A673 (cell line): ENCODE results near the gene MVP. TPM values are rescaled to one million over a fixed set of nuclear protein-coding genes. Genes with fewer than 3 reads are reported as not detected.
"Not testable (repeated sequence)": the region's sequence is repeated elsewhere in the genome, so short reads cannot be mapped to it uniquely, and the experiment has no call there.

ENCODE experiments used
- BruUV-seq: library from RNA; stranded (reverse); fragments of 400-500 nt; replicated peaks from 2 replicates; lab custom pipeline; 2021; lab: Mats Ljungman, UMichigan
- CTCF ChIA-PET: fragments of 300-600 bp; sonication (Branson Sonifier 250); formaldehyde crosslinking; loops from one replicate; lab custom pipeline; 2022; ENCODE audit warnings: antibody characterized with exemption; lab: Charles Lee
- POLR2A ChIA-PET: fragments of 300-600 bp; sonication (Branson Sonifier 250); formaldehyde crosslinking; loops from one replicate; lab custom pipeline; 2022; ENCODE audit warnings: antibody characterized with exemption; ENCODE audit not compliant: low non-redundant PET; lab: Charles Lee
- DNase-seq: peaks from one replicate; pipeline ENCODE4 v3.0.0-alpha.2; 2015; ENCODE audit warnings: low spot score
- H3K27ac ChIP-seq: fragments of 200-600 bp; sonication (generic); 2 replicates; pipeline ENCODE4 v1.5.1; 2016; ENCODE audit warnings: mixed run types, low read depth, mild to moderate bottlenecking, mixed read lengths, antibody characterized with exemption, low read length; ENCODE audit not compliant: poor library complexity, severe bottlenecking
- H3K27me3 ChIP-seq: fragments of 200-600 bp; sonication (generic); replicated peaks from 2 replicates; pipeline ENCODE4 v1.6.1; 2017; ENCODE audit warnings: mixed run types, low read depth, mild to moderate bottlenecking, mixed read lengths, antibody characterized with exemption, low read length; ENCODE audit not compliant: insufficient read depth, poor library complexity
- H3K36me3 ChIP-seq: fragments of 200-600 bp; sonication (generic); 2 replicates; pipeline ENCODE4 v1.6.1; 2016; ENCODE audit warnings: mixed run types, mild to moderate bottlenecking, mixed read lengths, antibody characterized with exemption, low read length; ENCODE audit not compliant: insufficient read depth, poor library complexity, severe bottlenecking
- H3K4me1 ChIP-seq: fragments of 200-600 bp; sonication (generic); 2 replicates; pipeline ENCODE4 v1.6.1; 2017; ENCODE audit warnings: mixed run types, mild to moderate bottlenecking, mixed read lengths, antibody characterized with exemption, low read length; ENCODE audit not compliant: insufficient read depth, poor library complexity, severe bottlenecking
- H3K4me3 ChIP-seq: fragments of 200-600 bp; sonication (generic); 2 replicates; pipeline ENCODE4 v1.5.1; 2016; ENCODE audit warnings: low read depth, mixed run types, mild to moderate bottlenecking, mixed read lengths, low read length; ENCODE audit not compliant: poor library complexity, severe bottlenecking
- H3K9me3 ChIP-seq: fragments of 200-600 bp; sonication (generic); 2 replicates; pipeline ENCODE4 v1.6.1; 2016; ENCODE audit warnings: mixed run types, low read depth, mild to moderate bottlenecking, mixed read lengths, antibody characterized with exemption, low read length; ENCODE audit not compliant: poor library complexity, severe bottlenecking
- CTCF ChIP-seq: fragments of 300-800, 200-600 bp; sonication (generic); conservative IDR thresholded peaks from 2 replicates; pipeline ENCODE4 v1.5.1; 2017; ENCODE audit warnings: low read depth, mild to moderate bottlenecking, antibody characterized with exemption, low read length, moderate library complexity, mixed read lengths
- EZH2 ChIP-seq: fragments of 200-600 bp; sonication (generic); IDR thresholded peaks from 2 replicates; pipeline ENCODE4 v1.6.1; 2017; ENCODE audit warnings: borderline replicate concordance, low read depth, mild to moderate bottlenecking, mixed read lengths, antibody characterized with exemption, low read length; ENCODE audit not compliant: poor library complexity, severe bottlenecking
- intact Hi-C: fragments of 100-400 bp; cut with micrococcal nuclease; formaldehyde crosslinking; loops from one replicate; pipeline ENCODE4 v1.10.0; 2022; ENCODE audit not compliant: unreplicated experiment
- total RNA-seq: library from RNA; stranded (reverse); gene quantifications from 2 replicates; pipeline ENCODE4 v1.2.3, GENCODE V29; 2021

The MVP gene
- total RNA-seq, 1 experiment from 2014 or later, result 5.6 TPM

GRCh38 chr16:29791845-29792807 lies 28.1 kb upstream of the MVP start:
- CTCF ChIA-PET, result interaction anchor here (0.5 kb wide), 1 partner anchor 301 kb away, joined by 4 read pairs; no protein-coding TSS in a partner anchor
- peak overlapping the region; percentile 90 for H3K27ac ChIP-seq
- H3K4me3 ChIP-seq, result peak overlapping the region; percentile 99
- H3K27me3 ChIP-seq, result no peaks in the 10 kb centered on the region
- intact Hi-C loops, result no loop called here
- no TSS peak for BruUV-seq
- H3K9me3 ChIP-seq, result no peaks in the 10 kb centered on the region
- peaks cover 30% of the 10 kb centered on the region for H3K36me3 ChIP-seq
- POLR2A ChIA-PET, result no interaction called here
- TF ChIP-seq EZH2, result no peak
- no peak for TF ChIP-seq CTCF
- peaks cover 11% of the 10 kb centered on the region for H3K4me1 ChIP-seq
- no peak for DNase-seq

GRCh38 chr16:29793153-29793552 lies 27.1 kb upstream of the MVP start:
- H3K4me3 ChIP-seq, POLR2A ChIA-PET, intact Hi-C loops, H3K27me3 ChIP-seq, DNase-seq, BruUV-seq, H3K9me3 ChIP-seq, CTCF ChIA-PET, H3K27ac ChIP-seq: not testable (repeated sequence)
- H3K4me1 ChIP-seq, result peaks cover 11% of the 10 kb centered on the region
- peaks cover 41% of the 10 kb centered on the region for H3K36me3 ChIP-seq

GRCh38 chr16:29794231-29794710 lies 26.0 kb upstream of the MVP start:
- BruUV-seq, result no TSS peak
- peaks cover 11% of the 10 kb centered on the region for H3K4me1 ChIP-seq
- no peak overlapping the region for H3K27ac ChIP-seq
- POLR2A ChIA-PET, result interaction anchor here (0.6 kb wide), 1 partner anchor 31 kb away, joined by 3 read pairs; no protein-coding TSS in a partner anchor
- no peaks in the 10 kb centered on the region for H3K27me3 ChIP-seq
- H3K4me3 ChIP-seq, result no peak overlapping the region
- no peaks in the 10 kb centered on the region for H3K9me3 ChIP-seq
- intact Hi-C loops, result no loop called here
- DNase-seq, result no peak
- no peak for TF ChIP-seq CTCF
- TF ChIP-seq EZH2, result no peak
- peaks cover 52% of the 10 kb centered on the region for H3K36me3 ChIP-seq
- CTCF ChIA-PET, result no interaction called here
